Subcutaneous adipose tissue (tissue), 4 donors: ENCODE measurements around the gene TBX2. TPM values are rescaled to one million over a fixed set of nuclear protein-coding genes. Genes with fewer than 3 reads are reported as not detected.

ENCODE experiments used
- CTCF ChIP-seq: fragments of 450-650 bp; IDR thresholded peaks from one replicate; pipeline ENCODE4 v1.5.1; 2016; ENCODE audit warnings: low read depth, mild to moderate bottlenecking, control low read depth, antibody characterized with exemption, moderate library complexity
- total RNA-seq, 4 donors: library from RNA; depleted of rRNA; stranded (reverse); fragments of >200 nt; gene quantifications; one replicate each; pipeline ENCODE4 v1.1.0, GENCODE V29; 2016

TBX2 gene
- total RNA-seq, 4 donors from 2014 or later: 2.5 to 16.2 (median 4.1) TPM

- TF ChIP-seq CTCF: no peak
These were observed 43.3 kb downstream of the TBX2 start for GRCh38 chr17:61442878-61443474.

- no peak for TF ChIP-seq CTCF
These were observed 43.8 kb downstream of the TBX2 start for GRCh38 chr17:61443475-61443882.

GRCh38 chr17:61444075-61444474, 44.4 kb downstream of the TBX2 start:
- peak; percentile 47 for TF ChIP-seq CTCF

- no peak for TF ChIP-seq CTCF
These were observed 45.2 kb downstream of the TBX2 start for GRCh38 chr17:61444831-61445230.

- TF ChIP-seq CTCF: no peak
These were observed 47.7 kb downstream of the TBX2 start for GRCh38 chr17:61447358-61447757.

- no peak for TF ChIP-seq CTCF
These were observed 48.4 kb downstream of the TBX2 start for GRCh38 chr17:61448042-61448441.

- TF ChIP-seq CTCF: peak; percentile 17
These were observed 50.3 kb downstream of the TBX2 start for GRCh38 chr17:61449707-61450640.
